HG02943 (cell line): Measurements from ENCODE around the gene TMEM238.
A peak's percentile ranks its signal among the peaks of the same experiment; 100 is the strongest.
"Not testable (repeated sequence)": the region's sequence is repeated elsewhere in the genome, so short reads cannot be mapped to it uniquely, and the experiment has no call there.

Source experiments
- ATAC-seq: cut with Tn5 transposase; IDR thresholded peaks from one replicate; pipeline ENCODE4 v1.9.1; 2021; ENCODE audit warnings: mild to moderate bottlenecking, low read depth, moderate library complexity; ENCODE audit not compliant: unreplicated experiment

TMEM238 gene

DNA sequence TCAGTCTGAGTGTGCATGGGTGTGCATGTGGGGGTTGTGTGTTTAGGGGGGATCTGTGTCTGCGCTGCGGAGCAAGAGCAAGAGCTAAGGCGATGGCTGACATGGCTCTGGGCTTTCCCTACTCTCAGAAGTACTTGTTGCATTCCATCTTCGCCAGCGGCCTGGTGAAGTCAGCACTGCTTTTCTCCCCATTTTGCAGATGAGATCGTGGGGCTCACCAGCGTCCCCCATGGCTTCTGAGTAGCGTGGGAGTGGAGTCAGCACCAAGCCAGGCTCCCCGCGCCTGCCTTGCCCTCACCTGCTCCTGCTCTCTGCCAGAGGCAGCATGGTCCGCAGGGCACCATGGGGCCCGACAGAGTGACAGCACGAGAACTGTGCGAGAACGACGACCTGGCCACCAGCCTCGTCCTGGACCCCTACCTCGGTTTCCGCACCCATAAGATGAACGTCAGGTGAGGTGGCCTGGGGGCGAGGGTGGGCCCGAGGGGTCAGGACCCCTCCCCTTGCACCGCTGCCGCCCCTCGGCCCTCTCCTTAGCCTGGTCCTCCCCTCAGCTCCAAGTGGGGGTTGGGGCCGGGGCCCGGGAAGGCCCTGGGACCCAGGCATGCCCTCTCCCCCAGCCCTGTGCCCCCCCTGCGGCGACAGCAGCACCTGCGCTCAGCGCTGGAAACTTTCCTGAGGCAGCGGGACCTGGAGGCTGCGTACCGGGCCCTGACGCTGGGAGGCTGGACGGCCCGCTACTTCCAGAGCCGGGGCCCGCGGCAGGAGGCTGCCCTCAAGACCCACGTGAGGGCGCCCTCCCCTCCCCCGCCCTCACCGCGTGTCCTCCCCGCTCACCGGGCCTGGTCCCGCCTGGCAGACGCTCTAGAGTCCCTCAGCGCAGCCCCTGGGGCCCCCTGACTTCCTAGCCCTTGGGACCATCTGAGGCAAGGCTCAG lies 42.2 kb downstream of the TMEM238 start:
- no peak for ATAC-seq

DNA sequence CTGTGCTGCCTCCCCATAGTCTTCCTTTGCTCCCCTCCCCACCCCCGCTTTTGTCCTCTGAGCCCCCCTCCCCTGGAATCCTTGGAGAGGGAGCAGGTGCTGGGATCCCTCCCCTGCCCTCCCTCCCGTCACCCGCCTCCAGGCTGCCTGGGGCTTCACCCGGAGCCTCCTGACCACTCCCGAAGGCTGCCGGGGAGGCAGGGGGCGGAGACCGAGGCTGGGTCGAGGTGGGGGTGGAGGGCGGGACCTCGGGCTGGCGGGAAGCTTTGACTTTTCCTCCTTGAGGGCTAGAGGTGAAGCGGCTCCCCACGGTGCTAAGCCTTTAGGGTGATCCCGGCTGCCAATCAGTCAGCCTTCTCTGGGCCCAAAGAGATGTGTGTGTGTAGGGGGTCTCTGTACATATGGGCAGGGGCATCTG lies 42.9 kb downstream of the TMEM238 start:
- ATAC-seq, result no peak

GRCh38 chr19:55340784-55341147 lies 43.3 kb downstream of the TMEM238 start:
- ATAC-seq, result no peak

DNA sequence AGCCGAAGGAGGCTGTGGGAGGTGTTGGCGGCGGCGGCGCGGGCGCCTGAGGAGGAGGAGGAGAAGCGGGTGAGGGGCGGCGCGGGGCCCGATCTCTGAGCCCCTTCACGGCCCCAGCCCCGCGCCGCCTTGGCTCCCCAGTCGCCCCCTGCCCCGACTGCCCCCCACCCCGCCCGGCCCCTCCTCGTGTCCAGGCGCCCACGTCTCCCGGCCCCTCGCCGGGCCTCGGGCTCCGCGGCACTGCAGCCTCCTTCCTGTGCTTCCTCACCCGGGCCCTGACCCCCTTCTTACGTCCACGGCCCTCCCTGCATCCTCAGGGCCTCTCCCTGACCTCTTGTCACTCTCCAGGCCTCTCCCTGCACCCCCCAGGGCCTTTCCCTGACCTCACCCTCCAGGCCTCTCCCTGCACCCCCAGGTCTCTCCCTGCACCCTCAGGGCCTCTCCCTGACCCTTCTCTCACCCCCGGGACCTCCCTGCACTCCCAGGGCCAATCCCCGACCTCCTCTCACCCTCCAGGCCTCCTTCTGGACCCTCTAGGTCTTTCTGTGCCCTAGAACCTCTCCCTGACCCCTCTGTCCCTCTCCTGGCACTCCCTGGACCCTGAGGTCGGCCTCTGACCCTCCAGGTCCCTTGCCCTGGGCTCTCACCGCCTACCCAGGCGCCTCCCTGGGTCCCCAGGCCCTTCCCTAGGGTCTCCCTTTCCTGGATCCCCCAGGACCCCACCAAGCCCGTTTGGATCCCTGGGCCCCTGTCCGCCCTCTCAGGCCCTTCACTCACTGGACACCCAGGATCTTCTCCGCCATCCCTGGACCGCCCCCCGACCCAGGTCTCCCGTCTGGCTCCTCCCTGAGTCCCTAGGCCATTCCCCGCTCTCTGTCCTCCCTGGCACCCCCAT lies 44.0 kb downstream of the TMEM238 start:
- no peak for ATAC-seq

DNA sequence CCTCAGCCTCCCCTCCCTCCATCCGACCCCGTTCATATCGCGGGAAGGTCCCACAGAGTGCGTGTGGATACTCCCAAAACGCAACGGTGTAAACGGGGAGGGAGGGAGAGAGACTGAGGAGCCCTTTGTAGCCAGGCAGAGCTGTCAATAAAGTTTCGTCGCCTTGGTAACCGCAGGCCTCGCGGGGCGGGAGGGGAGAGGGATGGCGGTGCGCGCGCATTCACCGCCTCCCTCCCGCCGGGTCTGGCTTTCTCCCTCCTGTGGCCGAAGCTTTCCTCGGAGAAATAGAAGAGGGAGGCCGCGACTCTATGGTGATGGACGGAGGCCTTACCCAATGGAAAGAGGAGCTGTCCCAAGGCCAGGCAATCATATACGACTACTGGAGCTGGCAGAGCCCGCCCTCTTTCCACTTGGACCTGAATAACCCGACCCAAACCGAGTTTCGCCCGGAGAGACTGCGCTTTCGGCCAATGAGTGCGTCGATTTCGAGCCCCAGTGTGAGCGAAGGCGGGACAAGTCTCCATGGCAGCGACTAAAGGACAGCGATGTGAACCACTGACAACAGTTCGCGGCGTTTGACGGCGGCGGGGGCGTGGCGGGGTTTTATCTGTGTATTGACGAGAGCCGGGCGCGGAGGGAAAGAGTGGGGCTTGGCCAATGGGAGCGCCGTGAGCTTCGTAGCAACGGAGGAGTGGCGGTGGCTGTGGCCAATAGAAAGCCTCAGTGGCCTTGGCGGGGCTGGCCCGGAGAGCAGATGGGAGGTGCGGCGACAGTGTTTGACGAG lies 44.8 kb downstream of the TMEM238 start, which contains the start of gene KMT5C:
Gene KMT5C, plus strand, starts transcription at position 772 of the 784 bp plus-strand sequence. CDS start 2,061 bp downstream, outside the sequence.
- peak; percentile 86 for ATAC-seq

- ATAC-seq, result no peak
Observed at GRCh38 chr19:55336101-55336500, 48.0 kb downstream of the TMEM238 start.

- no peak for ATAC-seq
Observed at GRCh38 chr19:55333870-55334269, 50.2 kb downstream of the TMEM238 start.

DNA sequence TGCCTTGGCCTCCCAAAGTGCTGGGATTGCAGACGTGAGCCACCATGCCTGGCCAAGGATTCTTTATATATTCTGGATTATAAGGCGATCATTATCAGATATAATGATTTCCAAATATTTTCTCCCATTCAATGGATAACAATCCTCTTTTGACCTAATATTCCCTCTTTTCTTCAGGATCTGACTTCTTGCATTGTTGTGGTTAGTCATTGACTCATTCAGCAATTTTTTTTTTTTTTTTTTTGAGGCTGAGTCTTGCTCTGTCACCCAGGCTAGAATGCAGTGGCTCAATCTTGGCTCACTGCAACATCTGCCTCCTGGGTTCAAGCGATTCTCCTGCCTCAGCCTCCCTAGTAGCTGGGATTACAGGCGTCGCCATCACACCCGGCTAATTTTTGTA lies 54.3 kb downstream of the TMEM238 start:
- not testable (repeated sequence) for ATAC-seq
